HepG2 (cell line): Measurements from ENCODE around the gene GINS2. TPM values are rescaled to one million over a fixed set of nuclear protein-coding genes. Genes with fewer than 3 reads are reported as not detected.

Source experiments
- ATAC-seq: fragments of 200-7000 bp; cut with Tn5 transposase; 3 replicates; pipeline ENCODE4 v1.9.1; 2020; ENCODE audit warnings: mild to moderate bottlenecking, moderate library complexity
- BruUV-seq: library from RNA; stranded (reverse); fragments of 400-500 nt; replicated peaks from 2 replicates; lab custom pipeline; 2021; lab: Mats Ljungman, UMichigan
- CTCF ChIA-PET: fragments of 300-600 bp; formaldehyde crosslinking; extraction: SDS; loops from one replicate; lab custom pipeline; 2021; ENCODE audit warnings: low total read pairs, inconsistent platforms, low intra/inter-chr PET ratio; lab: Yijun Ruan, JAX
- POLR2A ChIA-PET: fragments of 350-600 bp; sonication (Branson Sonifier 250); formaldehyde crosslinking; loops from one replicate; lab custom pipeline; 2020; ENCODE audit warnings: antibody characterized with exemption, inconsistent platforms; lab: Yijun Ruan, JAX
- DNase-seq: peaks from one replicate; pipeline ENCODE4 v3.0.0-alpha.2; 2015; ENCODE audit warnings: low spot score
- FAIRE-seq: peaks from 3 replicates; lab custom pipeline; 2011; peaks lifted over from hg19 to GRCh38; lab: Jason Lieb, UNC
- H2AFZ ChIP-seq: one replicate; pipeline ENCODE4 v1.6.1; 2011; ENCODE audit warnings: low read length, inconsistent platforms
- H3K27ac ChIP-seq: fragments of 300-600 bp; 3 replicates; pipeline ENCODE4 v1.8.0; 2011; ENCODE audit warnings: mixed run types, mild to moderate bottlenecking, mixed read lengths, low read length, inconsistent platforms; ENCODE audit not compliant: insufficient read depth; ENCODE audit errors: extremely low read length
- H3K27me3 ChIP-seq, 2 experiments: fragments of 200-600 bp in 1 of 2; 2 replicates in 1 of 2; 3 replicates in 1 of 2; pipeline versions ENCODE4 v1.6.0 to v1.8.0; 2011; ENCODE audit warnings: low read length in 2 of 2, mild to moderate bottlenecking in 2 of 2, moderate library complexity in 2 of 2, inconsistent platforms in 1 of 2; ENCODE audit not compliant: insufficient read depth in 2 of 2, control insufficient read depth in 1 of 2
- H3K36me3 ChIP-seq, 2 experiments: fragments of 200-600 bp in 1 of 2; replicated peaks in 1 of 2; 2 replicates in 1 of 2; 3 replicates in 1 of 2; pipeline versions ENCODE4 v1.5.1 to v1.8.0; 2011; ENCODE audit warnings: low read length in 2 of 2, inconsistent platforms in 1 of 2; ENCODE audit not compliant: insufficient read depth in 2 of 2, control insufficient read depth in 1 of 2
- H3K4me1 ChIP-seq: 2 replicates; pipeline ENCODE4 v1.5.1; 2012; ENCODE audit warnings: low read length, inconsistent platforms; ENCODE audit not compliant: insufficient read depth
- H3K4me2 ChIP-seq: 2 replicates; pipeline ENCODE4 v1.6.0; 2011; ENCODE audit warnings: low read depth, low read length, inconsistent platforms
- H3K4me3 ChIP-seq, 3 experiments: fragments of 200-600 bp in 1 of 3; sonication (generic), shearing (Covaris generic) in 1 of 3; replicated peaks in 1 of 3; 2 replicates each; pipeline ENCODE4 v1.5.1; 2011 to 2016; ENCODE audit warnings: low read length in 3 of 3, inconsistent platforms in 2 of 3, low read depth in 2 of 3, mild to moderate bottlenecking in 2 of 3, control low read depth in 1 of 3, mixed read lengths in 1 of 3; ENCODE audit not compliant: insufficient read depth in 1 of 3
- H3K79me2 ChIP-seq: one replicate; pipeline ENCODE4 v1.6.1; 2011; ENCODE audit warnings: low read length, inconsistent platforms; ENCODE audit not compliant: insufficient read depth
- H3K9ac ChIP-seq: 2 replicates; pipeline ENCODE4 v1.6.0; 2011; ENCODE audit warnings: mild to moderate bottlenecking, low read depth, low read length, inconsistent platforms; ENCODE audit not compliant: insufficient read depth
- H3K9me3 ChIP-seq: 2 replicates; pipeline ENCODE4 v1.5.1; 2012; ENCODE audit warnings: mild to moderate bottlenecking, low read length
- H4K20me1 ChIP-seq: 2 replicates; pipeline ENCODE4 v1.6.0; 2011; ENCODE audit warnings: inconsistent platforms, mild to moderate bottlenecking, low read length, moderate library complexity; ENCODE audit not compliant: insufficient read depth
- ETV5 ChIP-seq: IDR thresholded peaks from 2 replicates; pipeline ENCODE4 v1.6.1; 2018; ENCODE audit warnings: missing biosample characterization, missing genetic modification reagents, inconsistent platforms, borderline replicate concordance
- JUND ChIP-seq: sonication (generic); formaldehyde crosslinking; IDR thresholded peaks from 2 replicates; pipeline ENCODE4 v1.8.0; 2022; ENCODE audit warnings: mild to moderate bottlenecking, missing genetic modification reagents
- MTA1 ChIP-seq: sonication (generic); formaldehyde crosslinking; IDR thresholded peaks from 2 replicates; pipeline ENCODE4 v1.4.0; 2020; ENCODE audit warnings: missing genetic modification reagents, mild to moderate bottlenecking, borderline replicate concordance
- SALL1 ChIP-seq: sonication (generic); formaldehyde crosslinking; IDR thresholded peaks from 2 replicates; pipeline ENCODE4 v1.8.0; 2022; ENCODE audit warnings: mild to moderate bottlenecking, missing genetic modification reagents
- ZEB1 ChIP-seq: IDR thresholded peaks from 2 replicates; pipeline ENCODE4 v1.6.1; 2012; ENCODE audit warnings: mild to moderate bottlenecking, low read depth, inconsistent platforms; ENCODE audit not compliant: insufficient replicate concordance
- ZNF230 ChIP-seq: sonication (generic); formaldehyde crosslinking; IDR thresholded peaks from 2 replicates; pipeline ENCODE4 v1.4.0; 2020; ENCODE audit warnings: mild to moderate bottlenecking, missing genetic modification reagents
- ZNF83 ChIP-seq: sonication (generic); formaldehyde crosslinking; IDR thresholded peaks from 2 replicates; pipeline ENCODE4 v1.4.0; 2020; ENCODE audit warnings: missing genetic modification reagents, mild to moderate bottlenecking, borderline replicate concordance
- WGBS: methylation state at CpG from one replicate; pipeline ENCODE4 v1.1.6; 2017; ENCODE audit warnings: low lambda C conversion rate; 5-methylcytosine and 5-hydroxymethylcytosine counted together
- in situ Hi-C: cut with HindIII; loops from 2 replicates; pipeline ENCODE4 v1.10.0; 2017; ENCODE audit warnings: low pct_unique_long_range_greater_than_20kb; ENCODE audit not compliant: extremely low pct_ligation_motif_present
- intact Hi-C: fragments of 100-400 bp; cut with micrococcal nuclease; formaldehyde crosslinking; loops from one replicate; pipeline ENCODE4 v1.10.0; 2022; ENCODE audit not compliant: unreplicated experiment
- polyA plus RNA-seq, 8 experiments: library from polyadenylated mRNA; depleted of rRNA in 3 of 8; stranded (reverse) in 7 of 8; unstranded in 1 of 8; fragments of >200 nt; fragmentation: Illumina TruSeq in 4 of 8; extraction: Trizol in 4 of 8; gene quantifications; 2 replicates each; pipeline versions ENCODE4 v1.2.1 to v1.2.3, GENCODE V29; 2011 to 2016; ENCODE audit warnings: low read depth in 4 of 8, missing spikeins in 1 of 8, mixed read lengths in 1 of 8; ENCODE audit not compliant: insufficient read depth in 1 of 8
- total RNA-seq, 5 experiments: library from RNA; depleted of rRNA; stranded (reverse); fragments of >200 nt; fragmentation: Illumina TruSeq; extraction: Trizol; gene quantifications; 2 replicates each; pipeline ENCODE4 v1.2.3, GENCODE V29; 2016; ENCODE audit warnings: low read depth in 1 of 5

Gene GINS2
- total and polyA plus RNA-seq, 2 of the 13 experiments (the other 11 are each of a cell fraction or from before 2014, with no cell fraction given): 10.6 to 48.3 TPM

GRCh38 chr16:85659805-85660511 is 28.8 kb downstream of the GINS2 start (continued):
- TF ChIP-seq ETV5 (CRISPR knock-in tag) (0 out of 2 replicates have a peak, but pooled peaks have one; percentile 23), MTA1 (CRISPR knock-in tag) (peak; percentile 44; the same call in 1 of the 2 replicates), SALL1 (peak; percentile 19; the same call in 1 of the 2 replicates), ZNF83 (CRISPR knock-in tag) (no peak), ZEB1 (no peak)
- TF ChIP-seq, all 625 proteins: peak for 23

GRCh38 chr16:85659336-85659735 is 29.4 kb downstream of the GINS2 start:
- TF ChIP-seq ZNF230 (CRISPR knock-in tag) (0 out of 2 replicates have a peak, but pooled peaks have one; percentile 48), JUND (CRISPR knock-in tag) (no peak)
- no peak for ATAC-seq
- Histone ChIP-seq H3K36me3 (peaks cover 67 to 96% of the 10 kb centered on the region in 2 experiments), H3K4me1 (no peaks in the 10 kb centered on the region), H4K20me1 (peaks cover 13% of the 10 kb centered on the region), H3K9ac (no peak overlapping the region), H2AFZ (no peak overlapping the region), H3K27me3 (no peaks in the 10 kb centered on the region), H3K4me3 (no peak overlapping the region), H3K9me3 (no peaks in the 10 kb centered on the region), H3K79me2 (no peaks in the 10 kb centered on the region), H3K4me2 (no peak overlapping the region), H3K27ac (no peak overlapping the region)
- 95% methylated on average over 8 of the region's 8 CpGs for WGBS
- ChIA-PET CTCF (interaction anchor here (1.8 kb wide), 1 partner anchor 58 kb away, joined by 11 read pairs; no protein-coding TSS in a partner anchor), POLR2A (no interaction called here)
- DNase-seq: no peak
- no TSS peak for BruUV-seq
- intact Hi-C loops: no loop called here
- in situ Hi-C loops: loop anchor here (5.0 kb wide), 1 partner anchor 58 kb away; no protein-coding TSS in a partner anchor
- FAIRE-seq: no peak
